Gastrocnemius medialis (tissue), 4 donors: ENCODE results near the gene FERMT1. TPM values are rescaled to one million over a fixed set of nuclear protein-coding genes. Genes with fewer than 3 reads are reported as not detected.

Source experiments
- ATAC-seq, 2 donors: fragments of 150-250 bp; one replicate each; pipeline ENCODE4 v1.9.1; 2016
- DNase-seq, 2 donors: peaks; one replicate each; pipeline ENCODE4 v3.0.0-alpha.2; 2019
- H3K27ac ChIP-seq, 4 donors: fragments of 200-600 bp; sonication (generic); 1 replicate in 1 of 4; 2 replicates in 3 of 4; pipeline ENCODE4 v1.5.1; 2016 to 2018; ENCODE audit warnings: mild to moderate bottlenecking in 2 of 4, moderate library complexity in 1 of 4
- H3K27me3 ChIP-seq, 3 donors: fragments of 200-600 bp; sonication (generic) in 2 of 3; 1 replicate in 1 of 3; 2 replicates in 2 of 3; pipeline versions ENCODE4 v1.5.1 to v1.6.0; 2016 to 2019; ENCODE audit warnings: mild to moderate bottlenecking in 1 of 3, moderate library complexity in 1 of 3
- H3K36me3 ChIP-seq, 2 donors: fragments of 200-600 bp; sonication (generic) in 1 of 2; one replicate each; pipeline ENCODE4 v1.5.1; 2017 to 2018
- H3K4me1 ChIP-seq, 2 donors: fragments of 200-600 bp; sonication (generic) in 1 of 2; one replicate each; pipeline ENCODE4 v1.5.1; 2016 to 2017; ENCODE audit warnings: mild to moderate bottlenecking in 2 of 2
- H3K4me3 ChIP-seq, 4 donors: fragments of 200-600 bp; sonication (generic) in 3 of 4; 1 replicate in 1 of 4; 2 replicates in 3 of 4; pipeline ENCODE4 v1.5.1; 2016 to 2019; ENCODE audit warnings: mild to moderate bottlenecking in 2 of 4
- H3K9me3 ChIP-seq, 3 donors: fragments of 200-600 bp; sonication (generic) in 2 of 3; 1 replicate in 1 of 3; 2 replicates in 2 of 3; pipeline ENCODE4 v1.5.1; 2016 to 2019
- CTCF ChIP-seq, 5 experiments: fragments of 450-650 bp in 3 of 5; fragments of 200-600 bp in 2 of 5; sonication (generic) in 2 of 5; IDR thresholded peaks in 4 of 5; conservative IDR thresholded peaks in 1 of 5; 1 replicate in 4 of 5; 2 replicates in 1 of 5; pipeline ENCODE4 v1.5.1; 2016 to 2019; ENCODE audit warnings: antibody characterized with exemption in 5 of 5, mild to moderate bottlenecking in 3 of 5, moderate library complexity in 3 of 5
- POLR2A ChIP-seq, 2 donors: fragments of 450-650 bp; IDR thresholded peaks; one replicate each; pipeline ENCODE4 v1.6.1; 2017; ENCODE audit warnings: antibody characterized with exemption in 2 of 2, mild to moderate bottlenecking in 2 of 2, moderate library complexity in 2 of 2
- in situ Hi-C, 4 donors: fragments of 200-750 bp; cut with MboI; loops; one replicate each; pipeline versions ENCODE4 v1.15.0 to v1.8.0; 2017; ENCODE audit warnings: low sequenced_read_pairs in 4 of 4
- intact Hi-C: fragments of 100-400 bp; cut with DNase I; formaldehyde crosslinking; loops from one replicate; pipeline ENCODE4 v1.15.1; 2023; ENCODE audit warnings: low total_unique reads
- total RNA-seq, 4 donors: library from RNA; depleted of rRNA; stranded (reverse); fragments of >200 nt; gene quantifications; one replicate each; pipeline versions ENCODE4 v1.1.0 to v1.2.3, GENCODE V29; 2016

The FERMT1 gene
- total RNA-seq, 4 donors from 2014 or later: 0.09 to 0.36 TPM; not detected in 2

GRCh38 chr20:6069669-6070068 lies 53.2 kb downstream of the FERMT1 start:
- in situ Hi-C loops: loop anchor here in 1 of 4 donors (10.0 kb wide), 1 partner anchor 545 kb away; no protein-coding TSS in a partner anchor
- H3K27me3 ChIP-seq: no peaks in the 10 kb centered on the region
- intact Hi-C loops: no loop called here

DNA sequence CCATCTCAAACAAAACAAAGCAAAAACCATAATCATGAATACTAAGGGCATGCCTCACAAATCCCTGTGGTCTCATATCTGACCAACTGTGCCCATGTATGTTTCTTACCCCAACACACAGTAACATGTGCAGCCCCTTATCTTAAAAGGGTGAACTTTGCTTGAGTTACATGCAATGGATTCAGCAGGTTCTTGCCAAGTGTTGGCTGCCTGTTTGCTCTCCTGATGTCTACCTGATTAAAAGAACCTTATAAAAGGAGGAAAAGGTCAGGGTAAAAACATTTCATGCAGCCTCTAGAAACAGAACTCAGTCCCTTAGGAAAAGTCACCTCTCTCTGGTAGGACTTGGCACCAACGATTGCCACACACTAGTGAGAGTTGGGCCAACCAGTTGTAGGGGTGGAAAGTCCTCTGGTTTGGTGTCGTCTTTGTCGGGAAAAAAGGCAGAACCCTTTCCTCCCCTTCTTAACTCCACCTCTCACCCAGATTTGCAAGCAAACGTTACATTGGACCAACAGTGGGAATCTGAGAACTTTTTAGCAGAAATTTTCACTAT lies 55.0 kb downstream of the FERMT1 start:
- ATAC-seq: no peak

More at GRCh38 chr20:6069669-6070068, 53.2 kb downstream of the FERMT1 start:
- no peak for ATAC-seq
- Histone ChIP-seq H3K27ac (no peak overlapping the region), H3K36me3 (no peaks in the 10 kb centered on the region), H3K4me1 (no peaks in the 10 kb centered on the region), H3K4me3 (no peak overlapping the region), H3K9me3 (no peaks in the 10 kb centered on the region)
- DNase-seq: no peak
- TF ChIP-seq POLR2A (IDR thresholded peaks at IDR 0.05): no peak

DNA sequence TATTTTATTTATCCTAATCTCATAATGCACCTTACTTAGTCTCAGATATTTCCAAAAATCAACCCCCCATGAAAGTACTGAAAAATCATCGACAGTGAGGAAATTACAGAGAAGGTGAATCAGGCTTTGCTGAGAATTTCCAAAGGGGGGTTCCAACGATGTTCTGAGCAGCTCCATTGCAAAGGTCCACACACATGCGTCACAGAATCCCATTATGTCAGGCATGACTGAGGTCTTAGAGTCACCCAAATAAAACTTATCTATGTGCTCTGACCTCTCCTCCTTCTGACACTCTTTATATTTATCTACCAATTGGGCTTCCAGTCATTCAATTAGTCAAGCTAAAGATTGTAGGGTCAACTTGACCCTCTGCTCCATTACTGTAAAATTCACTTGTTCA lies 56.2 kb downstream of the FERMT1 start:
- no peak for DNase-seq
- Histone ChIP-seq H3K27me3 (no peaks in the 10 kb centered on the region), H3K27ac (no peak overlapping the region), H3K4me3 (no peak overlapping the region), H3K36me3 (no peaks in the 10 kb centered on the region), H3K9me3 (no peaks in the 10 kb centered on the region), H3K4me1 (no peaks in the 10 kb centered on the region)
- TF ChIP-seq CTCF (IDR thresholded peaks at IDR 0.05 in 4 of 5, conservative IDR thresholded peaks at IDR 0.05 in 1 of 5): no peak
- no peak for TF ChIP-seq POLR2A (IDR thresholded peaks at IDR 0.05)
- intact Hi-C loops: no loop called here
- ATAC-seq: no peak
- in situ Hi-C loops: no loop called here

More for the DNA sequence above, 55.0 kb downstream of the FERMT1 start:
- in situ Hi-C loops: no loop called here
- no peak overlapping the region for H3K27ac ChIP-seq
- no peak for DNase-seq
- no peaks in the 10 kb centered on the region for H3K36me3 ChIP-seq
- intact Hi-C loops: no loop called here
- H3K4me1 ChIP-seq: no peaks in the 10 kb centered on the region
- TF ChIP-seq POLR2A (IDR thresholded peaks at IDR 0.05): no peak
- TF ChIP-seq CTCF (IDR thresholded peaks at IDR 0.05 in 4 of 5, conservative IDR thresholded peaks at IDR 0.05 in 1 of 5): no peak
- H3K27me3 ChIP-seq: no peaks in the 10 kb centered on the region
- H3K4me3 ChIP-seq: no peak overlapping the region
- H3K9me3 ChIP-seq: no peaks in the 10 kb centered on the region

DNA sequence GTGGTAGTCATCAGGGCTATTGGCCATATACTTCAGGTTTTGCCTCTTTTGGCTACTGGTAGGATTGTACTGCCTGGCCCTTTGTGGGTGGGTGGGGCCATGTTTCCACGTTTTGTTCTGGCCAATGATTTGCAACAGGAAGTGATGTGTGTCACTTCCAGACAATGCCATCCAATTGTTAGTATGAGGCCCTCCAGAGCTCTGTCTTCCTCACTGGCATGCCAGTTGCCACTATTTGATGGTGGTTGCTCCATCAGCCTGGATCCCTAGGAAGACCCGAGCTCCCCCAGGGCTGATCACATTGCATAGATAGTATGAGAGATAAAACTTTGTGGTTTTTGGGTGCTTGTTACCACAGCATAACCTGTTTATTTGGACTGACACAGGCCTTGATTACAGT lies 61.3 kb downstream of the FERMT1 start:
- no peaks in the 10 kb centered on the region for H3K36me3 ChIP-seq
- intact Hi-C loops (no loop called here), in situ Hi-C loops (no loop called here)
- ATAC-seq: no peak
- no peaks in the 10 kb centered on the region for H3K4me1 ChIP-seq
- no peak overlapping the region for H3K27ac ChIP-seq
- H3K27me3 ChIP-seq: peaks cover 0 to 6% (median 0%) of the 10 kb centered on the region in 3 donors
- no peak for TF ChIP-seq POLR2A (IDR thresholded peaks at IDR 0.05)
- TF ChIP-seq CTCF (IDR thresholded peaks at IDR 0.05 in 4 of 5, conservative IDR thresholded peaks at IDR 0.05 in 1 of 5): no peak
- no peak overlapping the region for H3K4me3 ChIP-seq
- no peak for DNase-seq
- no peaks in the 10 kb centered on the region for H3K9me3 ChIP-seq

- H3K4me3 ChIP-seq: no peak overlapping the region
- H3K4me1 ChIP-seq: no peaks in the 10 kb centered on the region
- TF ChIP-seq CTCF (IDR thresholded peaks at IDR 0.05 in 4 of 5, conservative IDR thresholded peaks at IDR 0.05 in 1 of 5) (no peak), POLR2A (IDR thresholded peaks at IDR 0.05) (no peak)
- no peak for DNase-seq
- intact Hi-C loops: no loop called here
- no peaks in the 10 kb centered on the region for H3K9me3 ChIP-seq
- no peaks in the 10 kb centered on the region for H3K36me3 ChIP-seq
- in situ Hi-C loops: no loop called here
- no peak overlapping the region for H3K27ac ChIP-seq
- no peak for ATAC-seq
- H3K27me3 ChIP-seq: peaks cover 0 to 6% (median 0%) of the 10 kb centered on the region in 3 donors
These were observed 62.6 kb downstream of the FERMT1 start for GRCh38 chr20:6060213-6060612.
